Panc1 (cell line): Measurements from ENCODE around the gene ERC2. TPM values are rescaled to one million over a fixed set of nuclear protein-coding genes. Genes with fewer than 3 reads are reported as not detected.

ENCODE experiments used
- ATAC-seq: fragments of 200-7000 bp; cut with Tn5 transposase; 2 replicates; pipeline ENCODE4 v1.9.1; 2020; ENCODE audit warnings: mild to moderate bottlenecking, moderate library complexity
- BruUV-seq: library from RNA; stranded (reverse); fragments of 400-500 nt; replicated peaks from 2 replicates; lab custom pipeline; 2021; lab: Mats Ljungman, UMichigan
- CTCF ChIA-PET: fragments of 300-600 bp; sonication (Branson Sonifier 250); formaldehyde crosslinking; loops from one replicate; lab custom pipeline; 2022; ENCODE audit warnings: antibody characterized with exemption; lab: Charles Lee
- POLR2A ChIA-PET: fragments of 300-600 bp; sonication (Branson Sonifier 250); formaldehyde crosslinking; loops from one replicate; lab custom pipeline; 2022; ENCODE audit warnings: antibody characterized with exemption; lab: Charles Lee
- DNase-seq: peaks from one replicate; pipeline ENCODE4 v3.0.0-alpha.2; 2010; ENCODE audit warnings: low read depth, low spot score
- H3K27ac ChIP-seq: 2 replicates; pipeline ENCODE4 v1.5.1; 2011; ENCODE audit warnings: mild to moderate bottlenecking, low read length, inconsistent platforms
- H3K27me3 ChIP-seq: fragments of 200-500 bp; sonication (Bioruptor generic); 2 replicates; pipeline ENCODE4 v1.6.0; 2014; ENCODE audit warnings: low read length, inconsistent platforms; ENCODE audit not compliant: control insufficient read depth, insufficient read depth
- H3K36me3 ChIP-seq: fragments of 200-500 bp; sonication (Bioruptor generic); 2 replicates; pipeline ENCODE4 v1.5.1; 2014; ENCODE audit warnings: inconsistent platforms, mild to moderate bottlenecking, low read length, moderate library complexity; ENCODE audit not compliant: control insufficient read depth, insufficient read depth
- H3K4me1 ChIP-seq: 2 replicates; pipeline ENCODE4 v1.5.1; 2011; ENCODE audit warnings: inconsistent platforms, mild to moderate bottlenecking, low read length, moderate library complexity; ENCODE audit not compliant: control insufficient read depth, insufficient read depth
- H3K4me3 ChIP-seq, 2 experiments: 2 replicates each; pipeline ENCODE4 v1.5.1; 2011 to 2012; ENCODE audit warnings: low read depth in 2 of 2, low read length in 2 of 2, mild to moderate bottlenecking in 2 of 2, inconsistent platforms in 1 of 2, moderate library complexity in 1 of 2
- H3K9me3 ChIP-seq: fragments of 200-500 bp; sonication (Bioruptor generic); 2 replicates; pipeline ENCODE4 v1.5.1; 2014; ENCODE audit warnings: low read depth, mild to moderate bottlenecking, inconsistent platforms, low read length, moderate library complexity; ENCODE audit not compliant: control insufficient read depth, insufficient read depth
- CTCF ChIP-seq: fragments of 450-650 bp; IDR thresholded peaks from 2 replicates; pipeline ENCODE4 v1.5.1; 2017; ENCODE audit warnings: mild to moderate bottlenecking
- POLR2AphosphoS5 ChIP-seq: IDR thresholded peaks from 2 replicates; pipeline ENCODE4 v1.6.1; 2012; ENCODE audit warnings: mild to moderate bottlenecking, low read depth, low read length, moderate library complexity
- REST ChIP-seq, 2 experiments: IDR thresholded peaks; 2 replicates each; pipeline ENCODE4 v1.6.1; 2011 to 2012; ENCODE audit warnings: low read depth in 2 of 2, control low read depth in 1 of 2, low read length in 1 of 2, mild to moderate bottlenecking in 1 of 2, moderate library complexity in 1 of 2; ENCODE audit not compliant: insufficient read depth in 1 of 2
- SIN3A ChIP-seq: IDR thresholded peaks from 2 replicates; pipeline ENCODE4 v1.6.1; 2012; ENCODE audit warnings: low read depth, mild to moderate bottlenecking, low read length, moderate library complexity, borderline replicate concordance; ENCODE audit not compliant: insufficient read depth
- TCF7L2 ChIP-seq: IDR thresholded peaks from 2 replicates; pipeline ENCODE4 v1.6.1; 2011; ENCODE audit warnings: mild to moderate bottlenecking, low read depth, low read length, inconsistent platforms
- in situ Hi-C: cut with HindIII; loops from 2 replicates; pipeline ENCODE4 v1.10.0; 2016; ENCODE audit warnings: low sequenced_read_pairs, low pct_unique_long_range_greater_than_20kb
- intact Hi-C: fragments of 100-400 bp; cut with micrococcal nuclease; formaldehyde crosslinking; loops from one replicate; pipeline ENCODE4 v1.10.0; 2022; ENCODE audit not compliant: unreplicated experiment
- total RNA-seq: library from RNA; stranded (reverse); gene quantifications from one replicate; pipeline ENCODE4 v1.2.1, GENCODE V29; 2021; ENCODE audit not compliant: unreplicated experiment

ERC2 gene
- total RNA-seq, 1 experiment from 2014 or later: 0.33 TPM

GRCh38 chr3:56081246-56081645 lies 387.0 kb downstream of the ERC2 start:
- DNase-seq (no peak), ATAC-seq (no peak)
- Histone ChIP-seq H3K27ac (no peak overlapping the region), H3K9me3 (no peaks in the 10 kb centered on the region), H3K27me3 (no peaks in the 10 kb centered on the region), H3K36me3 (no peaks in the 10 kb centered on the region), H3K4me3 (no peak overlapping the region), H3K4me1 (no peaks in the 10 kb centered on the region)
- intact Hi-C loops (no loop called here), in situ Hi-C loops (no loop called here)
- BruUV-seq: no TSS peak
- TF ChIP-seq SIN3A (no peak), CTCF (no peak), POLR2AphosphoS5 (no peak), REST (IDR thresholded peaks at IDR 0.05; ENCODE audit: insufficient read depth in 1 of 2, low read depth in 2 of 2, low read length in 1 of 2) (no peak), TCF7L2 (no peak)
- POLR2A ChIA-PET: no interaction called here
- CTCF ChIA-PET: no interaction called here

GRCh38 chr3:56076746-56077145 lies 391.5 kb downstream of the ERC2 start:
- Histone ChIP-seq H3K27ac (no peak overlapping the region), H3K27me3 (no peaks in the 10 kb centered on the region), H3K36me3 (no peaks in the 10 kb centered on the region), H3K4me1 (no peaks in the 10 kb centered on the region), H3K4me3 (no peak overlapping the region), H3K9me3 (no peaks in the 10 kb centered on the region)
- CTCF ChIA-PET: no interaction called here
- no TSS peak for BruUV-seq
- intact Hi-C loops (no loop called here), in situ Hi-C loops (no loop called here)
- POLR2A ChIA-PET: no interaction called here
- ATAC-seq (no peak), DNase-seq (no peak)
- no peak for TF ChIP-seq TCF7L2
- no peak for TF ChIP-seq SIN3A
- TF ChIP-seq REST (IDR thresholded peaks at IDR 0.05; ENCODE audit: insufficient read depth in 1 of 2, low read depth in 2 of 2, low read length in 1 of 2): no peak
- TF ChIP-seq CTCF: no peak
- no peak for TF ChIP-seq POLR2AphosphoS5
